Measurements from ENCODE around the gene NAT8L. TPM values are rescaled to one million over a fixed set of nuclear protein-coding genes. Genes with fewer than 3 reads are reported as not detected.

NAT8L gene
- total RNA-seq, 2 experiments from 2014 or later: not detected

DNA sequence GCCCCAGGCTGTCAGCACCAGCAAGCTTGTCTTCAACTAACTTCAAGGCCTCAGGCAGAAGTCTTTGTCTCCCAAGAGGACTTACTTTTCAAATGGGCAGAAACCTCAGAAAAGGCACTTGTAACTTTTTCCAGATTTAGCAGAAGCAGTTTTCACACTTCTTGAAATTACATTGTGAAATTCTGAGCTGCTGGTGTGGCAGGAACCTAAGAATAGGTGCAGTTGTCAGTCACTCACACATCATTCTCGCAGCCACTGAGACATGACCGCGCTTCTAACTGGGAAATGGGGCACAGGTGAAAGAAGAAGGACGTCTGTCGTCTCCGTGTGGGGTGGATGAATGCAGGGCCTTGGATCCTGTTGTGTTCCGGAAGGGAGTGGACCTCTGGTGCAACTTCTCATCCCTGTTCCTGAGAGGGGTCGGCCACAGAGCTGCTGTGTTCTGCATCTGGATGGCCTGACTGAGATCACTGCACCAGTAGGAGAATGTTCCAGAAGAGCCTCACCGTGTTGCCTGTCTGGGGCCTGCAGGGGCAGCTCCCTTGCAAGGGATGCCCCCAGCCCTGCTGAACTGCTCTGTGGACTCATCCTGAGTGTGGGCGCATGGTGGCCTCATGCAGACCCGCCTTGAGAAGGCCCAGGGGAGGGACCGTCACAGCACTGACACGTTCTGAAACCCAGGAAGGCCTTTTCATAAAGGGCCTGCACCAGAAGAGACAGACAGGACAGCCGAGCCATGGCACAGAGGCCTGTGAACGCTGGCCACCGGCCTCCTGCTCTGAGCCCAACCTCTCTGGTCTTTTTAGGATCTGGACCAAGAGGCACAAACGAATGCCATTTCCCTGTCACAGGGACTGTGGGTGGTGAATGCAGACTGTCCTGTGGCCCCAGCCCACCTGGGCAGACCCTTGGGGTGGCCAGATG is 18.7 kb downstream of the NAT8L start:
- H3K4me1 ChIP-seq (ENCODE audit: insufficient read depth, low read length, poor library complexity, severe bottlenecking): no peaks in the 10 kb centered on the region
- H3K9me2 ChIP-seq (ENCODE audit: insufficient read depth, low read length): no peaks in the 10 kb centered on the region
- H3K4me3 ChIP-seq (ENCODE audit: low read depth, low read length, poor library complexity, severe bottlenecking): no peak overlapping the region
- TF ChIP-seq, protein P1, sequence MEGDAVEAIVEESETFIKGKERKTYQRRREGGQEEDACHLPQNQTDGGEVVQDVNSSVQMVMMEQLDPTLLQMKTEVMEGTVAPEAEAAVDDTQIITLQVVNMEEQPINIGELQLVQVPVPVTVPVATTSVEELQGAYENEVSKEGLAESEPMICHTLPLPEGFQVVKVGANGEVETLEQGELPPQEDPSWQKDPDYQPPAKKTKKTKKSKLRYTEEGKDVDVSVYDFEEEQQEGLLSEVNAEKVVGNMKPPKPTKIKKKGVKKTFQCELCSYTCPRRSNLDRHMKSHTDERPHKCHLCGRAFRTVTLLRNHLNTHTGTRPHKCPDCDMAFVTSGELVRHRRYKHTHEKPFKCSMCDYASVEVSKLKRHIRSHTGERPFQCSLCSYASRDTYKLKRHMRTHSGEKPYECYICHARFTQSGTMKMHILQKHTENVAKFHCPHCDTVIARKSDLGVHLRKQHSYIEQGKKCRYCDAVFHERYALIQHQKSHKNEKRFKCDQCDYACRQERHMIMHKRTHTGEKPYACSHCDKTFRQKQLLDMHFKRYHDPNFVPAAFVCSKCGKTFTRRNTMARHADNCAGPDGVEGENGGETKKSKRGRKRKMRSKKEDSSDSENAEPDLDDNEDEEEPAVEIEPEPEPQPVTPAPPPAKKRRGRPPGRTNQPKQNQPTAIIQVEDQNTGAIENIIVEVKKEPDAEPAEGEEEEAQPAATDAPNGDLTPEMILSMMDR (conservative IDR thresholded peaks at IDR 0.05; ENCODE audit: low read length): no peak
- TF ChIP-seq EZH2phosphoT487 (IDR thresholded peaks at IDR 0.05; ENCODE audit: borderline replicate concordance, low read depth, low read length): no peak
- H3K27ac ChIP-seq (ENCODE audit: low read depth, low read length, poor library complexity, severe bottlenecking): no peak overlapping the region
- no peaks in the 10 kb centered on the region for H3K36me3 ChIP-seq (ENCODE audit: insufficient read depth, low read length)
- H3K79me2 ChIP-seq (ENCODE audit: insufficient read depth, low read depth, low read length): no peaks in the 10 kb centered on the region
- no TSS peak for BruUV-seq (replicated peaks)
- H3K9me3 ChIP-seq (ENCODE audit: low read length): no peaks in the 10 kb centered on the region
- ChIA-PET POLR2A (no interaction called here), CTCF (ENCODE audit: unreplicated experiment) (no interaction called here)
- intact Hi-C loops (cut with micrococcal nuclease; ENCODE audit: unreplicated experiment): no loop called here
- H4K20me1 ChIP-seq (ENCODE audit: insufficient read depth, low read length): no peaks in the 10 kb centered on the region
- no peak overlapping the region for H2AFZ ChIP-seq (ENCODE audit: low read length)
- DNase-seq (ENCODE audit: low spot score): no peak
- H3K4me2 ChIP-seq (ENCODE audit: low read length): no peak overlapping the region

DNA sequence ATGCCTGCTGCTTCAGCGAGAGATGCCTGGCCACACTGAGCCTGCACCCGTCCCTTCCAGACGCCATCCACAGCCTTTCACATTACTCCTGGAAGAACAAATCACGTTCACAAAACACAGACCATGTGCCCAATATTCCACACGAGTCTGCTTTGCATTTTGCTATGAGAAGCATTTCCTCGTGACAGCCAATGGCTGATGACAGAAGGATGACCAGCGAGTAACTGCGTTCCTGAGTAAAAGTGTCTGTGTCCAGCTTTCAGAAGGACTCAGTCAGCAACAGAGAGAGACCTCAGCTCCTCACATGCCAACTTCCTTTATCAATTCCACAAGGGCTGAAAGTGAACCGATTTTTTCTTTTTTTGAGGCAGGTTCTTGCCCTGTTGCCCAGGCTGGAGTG is 19.5 kb downstream of the NAT8L start:
- no peak overlapping the region for H3K4me2 ChIP-seq (ENCODE audit: low read length)
- no peaks in the 10 kb centered on the region for H3K4me1 ChIP-seq (ENCODE audit: insufficient read depth, low read length, poor library complexity, severe bottlenecking)
- H3K9me2 ChIP-seq (ENCODE audit: insufficient read depth, low read length): no peaks in the 10 kb centered on the region
- H3K9me3 ChIP-seq (ENCODE audit: low read length): no peaks in the 10 kb centered on the region
- no peaks in the 10 kb centered on the region for H3K36me3 ChIP-seq (ENCODE audit: insufficient read depth, low read length)
- H3K27ac ChIP-seq (ENCODE audit: low read depth, low read length, poor library complexity, severe bottlenecking): no peak overlapping the region
- CTCF ChIA-PET (ENCODE audit: unreplicated experiment): no interaction called here
- no peak for DNase-seq (ENCODE audit: low spot score)
- intact Hi-C loops (cut with micrococcal nuclease; ENCODE audit: unreplicated experiment): no loop called here
- no peak overlapping the region for H3K4me3 ChIP-seq (ENCODE audit: low read depth, low read length, poor library complexity, severe bottlenecking)
- POLR2A ChIA-PET: no interaction called here
- no TSS peak for BruUV-seq (replicated peaks)
- no peak overlapping the region for H2AFZ ChIP-seq (ENCODE audit: low read length)
- no peaks in the 10 kb centered on the region for H3K79me2 ChIP-seq (ENCODE audit: insufficient read depth, low read depth, low read length)
- no peak for TF ChIP-seq EZH2phosphoT487 (IDR thresholded peaks at IDR 0.05; ENCODE audit: borderline replicate concordance, low read depth, low read length)
- TF ChIP-seq, protein P1 (conservative IDR thresholded peaks at IDR 0.05; ENCODE audit: low read length): no peak
- no peaks in the 10 kb centered on the region for H4K20me1 ChIP-seq (ENCODE audit: insufficient read depth, low read length)

DNA sequence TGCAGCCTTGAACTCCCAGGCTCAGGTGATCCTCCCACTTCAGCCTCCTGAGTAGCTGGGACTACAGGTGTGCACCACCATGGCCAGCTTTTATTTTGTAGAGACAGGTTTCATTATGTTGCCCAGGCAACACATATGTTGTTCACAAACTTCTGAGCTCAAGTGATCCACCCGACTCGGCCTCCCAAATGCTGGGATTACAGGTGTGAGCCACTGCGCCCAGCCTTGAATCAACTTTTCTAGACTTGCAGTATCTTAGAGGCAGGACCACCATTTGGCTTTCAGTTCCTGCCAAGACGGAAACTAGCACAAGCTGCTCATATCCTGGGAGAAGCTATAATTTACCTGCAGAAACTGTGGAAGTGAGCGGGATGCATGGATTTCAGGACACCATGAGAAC is 19.9 kb downstream of the NAT8L start:
- Histone ChIP-seq H3K4me2 (ENCODE audit: low read length) (no peak overlapping the region), H3K4me3 (ENCODE audit: low read depth, low read length, poor library complexity, severe bottlenecking) (no peak overlapping the region), H3K79me2 (ENCODE audit: insufficient read depth, low read depth, low read length) (no peaks in the 10 kb centered on the region), H4K20me1 (ENCODE audit: insufficient read depth, low read length) (no peaks in the 10 kb centered on the region), H2AFZ (ENCODE audit: low read length) (no peak overlapping the region), H3K4me1 (ENCODE audit: insufficient read depth, low read length, poor library complexity, severe bottlenecking) (no peaks in the 10 kb centered on the region), H3K27ac (ENCODE audit: low read depth, low read length, poor library complexity, severe bottlenecking) (no peak overlapping the region), H3K9me3 (ENCODE audit: low read length) (no peaks in the 10 kb centered on the region), H3K9me2 (ENCODE audit: insufficient read depth, low read length) (no peaks in the 10 kb centered on the region), H3K36me3 (ENCODE audit: insufficient read depth, low read length) (no peaks in the 10 kb centered on the region)
- DNase-seq (ENCODE audit: low spot score): no peak
- TF ChIP-seq, protein P1 (conservative IDR thresholded peaks at IDR 0.05; ENCODE audit: low read length): no peak
- TF ChIP-seq EZH2phosphoT487 (IDR thresholded peaks at IDR 0.05; ENCODE audit: borderline replicate concordance, low read depth, low read length): no peak
- no TSS peak for BruUV-seq (replicated peaks)
- CTCF ChIA-PET (ENCODE audit: unreplicated experiment): no interaction called here
- POLR2A ChIA-PET: no interaction called here
- intact Hi-C loops (cut with micrococcal nuclease; ENCODE audit: unreplicated experiment): no loop called here
